CD4-positive, alpha-beta memory T cell (primary cell): ENCODE data around the gene LPCAT4. TPM values are rescaled to one million over a fixed set of nuclear protein-coding genes. Genes with fewer than 3 reads are reported as not detected.
A peak's percentile ranks its signal among the peaks of the same experiment; 100 is the strongest.

Experiments used
- CTCF ChIA-PET: fragments of 350-600 bp; sonication (Branson Sonifier 250); formaldehyde crosslinking; loops from one replicate; lab custom pipeline; 2021; ENCODE audit warnings: inconsistent platforms; ENCODE audit not compliant: partially characterized antibody; lab: Charles Lee
- POLR2A ChIA-PET: fragments of 350-600 bp; sonication (Branson Sonifier 250); formaldehyde crosslinking; loops from one replicate; lab custom pipeline; 2021; ENCODE audit not compliant: partially characterized antibody; lab: Charles Lee
- DNase-seq, 5 donors: peaks; one replicate each; pipeline versions ENCODE4 v3.0.0 to v3.0.0-alpha.2; 2020 to 2022; ENCODE audit warnings: mixed read lengths in 1 of 5
- H3K27ac ChIP-seq: one replicate; pipeline ENCODE4 v1.7.0; 2013; ENCODE audit warnings: low read depth, low read length
- H3K27me3 ChIP-seq: 2 replicates; pipeline ENCODE4 v1.7.0; 2013; ENCODE audit warnings: mild to moderate bottlenecking, low read length, moderate library complexity; ENCODE audit not compliant: insufficient read depth
- H3K36me3 ChIP-seq: 2 replicates; pipeline ENCODE4 v1.7.0; 2013; ENCODE audit warnings: mild to moderate bottlenecking, low read length, moderate library complexity; ENCODE audit not compliant: insufficient read depth
- H3K4me1 ChIP-seq: 2 replicates; pipeline ENCODE4 v1.7.0; 2013; ENCODE audit warnings: mild to moderate bottlenecking, low read length, moderate library complexity; ENCODE audit not compliant: insufficient read depth
- H3K4me3 ChIP-seq, 2 donors: one replicate each; pipeline ENCODE4 v1.7.0; 2013; ENCODE audit warnings: low read length in 2 of 2, mild to moderate bottlenecking in 1 of 2
- H3K9me3 ChIP-seq, 2 donors: one replicate each; pipeline ENCODE4 v1.7.0; 2013; ENCODE audit warnings: low read length in 2 of 2, control low read depth in 1 of 2; ENCODE audit not compliant: control insufficient read depth in 1 of 2
- H3K27ac Mint-ChIP-seq, 7 donors: one replicate each; pipeline ENCODE4 v1.8.0; 2020 to 2021; ENCODE audit warnings: mixed read lengths in 7 of 7, mild to moderate bottlenecking in 6 of 7, inconsistent platforms in 3 of 7, moderate library complexity in 3 of 7
- H3K27me3 Mint-ChIP-seq, 2 donors: one replicate each; pipeline ENCODE4 v1.8.0; 2020 to 2021; ENCODE audit warnings: mixed read lengths in 2 of 2
- H3K36me3 Mint-ChIP-seq, 2 donors: one replicate each; pipeline ENCODE4 v1.8.0; 2020 to 2021; ENCODE audit warnings: mixed read lengths in 2 of 2, inconsistent platforms in 1 of 2, mild to moderate bottlenecking in 1 of 2
- H3K4me1 Mint-ChIP-seq, 4 donors: one replicate each; pipeline ENCODE4 v1.8.0; 2020 to 2021; ENCODE audit warnings: mixed read lengths in 4 of 4, mild to moderate bottlenecking in 1 of 4
- H3K4me3 Mint-ChIP-seq, 8 donors: one replicate each; pipeline ENCODE4 v1.8.0; 2020 to 2021; ENCODE audit warnings: mixed read lengths in 8 of 8, mild to moderate bottlenecking in 7 of 8, moderate library complexity in 6 of 8, inconsistent platforms in 3 of 8
- H3K9me3 Mint-ChIP-seq, 8 donors: one replicate each; pipeline ENCODE4 v1.8.0; 2020 to 2021; ENCODE audit warnings: mixed read lengths in 8 of 8, mild to moderate bottlenecking in 5 of 8, inconsistent platforms in 3 of 8, moderate library complexity in 1 of 8
- intact Hi-C: fragments of 100-400 bp; cut with micrococcal nuclease; formaldehyde crosslinking; loops from one replicate; pipeline ENCODE4 v1.15.1; 2023
- polyA plus RNA-seq, 2 donors: library from polyadenylated mRNA; unstranded; fragments of 300-500 nt; fragmentation: Illumina TruSeq; gene quantifications; one replicate each; pipeline ENCODE4 v1.2.3, GENCODE V29; 2021
- total RNA-seq, 2 experiments: library from RNA; stranded (reverse); gene quantifications; one replicate each; pipeline ENCODE4 v1.2.3, GENCODE V29; 2021

LPCAT4 gene
- total and polyA plus RNA-seq, 4 experiments from 2014 or later = 19.0 to 108 (median 61.8) TPM

- Mint-ChIP-seq H3K9me3 (peaks cover 0 to 5% (median 0%) of the 10 kb centered on the region in 8 donors), H3K36me3 (peaks cover 35 to 50% of the 10 kb centered on the region in 2 donors), H3K4me3 (peak overlapping the region in 1 of 8 donors; percentile 36), H3K27me3 (no peaks in the 10 kb centered on the region), H3K4me1 (peaks cover 20 to 48% (median 30%) of the 10 kb centered on the region in 4 donors), H3K27ac (peak overlapping the region in 2 of 7 donors; percentile 51 to 70)
- Histone ChIP-seq H3K9me3 (no peaks in the 10 kb centered on the region), H3K4me1 (peaks cover 30% of the 10 kb centered on the region), H3K27ac (no peak overlapping the region), H3K4me3 (no peak overlapping the region), H3K27me3 (no peaks in the 10 kb centered on the region), H3K36me3 (peaks cover 33% of the 10 kb centered on the region)
- intact Hi-C loops = loop anchor here (10.0 kb wide), 1 partner anchor 621 kb away; the partner anchor contains the start of gene ZNF770
- DNase-seq = peak in 1 of 5 donors; percentile 25
- ChIA-PET POLR2A (interaction anchor here (1.4 kb wide), 1 partner anchor 21 kb away, joined by 5 read pairs; the partner anchor contains the start of genes NOP10 and NUTM1), CTCF (interaction anchor here (1.0 kb wide), 1 partner anchor 9 kb away, joined by 3 read pairs; no protein-coding TSS in a partner anchor)
These were observed 3.0 kb downstream of the LPCAT4 start for GRCh38 chr15:34364041-34364440.

DNA sequence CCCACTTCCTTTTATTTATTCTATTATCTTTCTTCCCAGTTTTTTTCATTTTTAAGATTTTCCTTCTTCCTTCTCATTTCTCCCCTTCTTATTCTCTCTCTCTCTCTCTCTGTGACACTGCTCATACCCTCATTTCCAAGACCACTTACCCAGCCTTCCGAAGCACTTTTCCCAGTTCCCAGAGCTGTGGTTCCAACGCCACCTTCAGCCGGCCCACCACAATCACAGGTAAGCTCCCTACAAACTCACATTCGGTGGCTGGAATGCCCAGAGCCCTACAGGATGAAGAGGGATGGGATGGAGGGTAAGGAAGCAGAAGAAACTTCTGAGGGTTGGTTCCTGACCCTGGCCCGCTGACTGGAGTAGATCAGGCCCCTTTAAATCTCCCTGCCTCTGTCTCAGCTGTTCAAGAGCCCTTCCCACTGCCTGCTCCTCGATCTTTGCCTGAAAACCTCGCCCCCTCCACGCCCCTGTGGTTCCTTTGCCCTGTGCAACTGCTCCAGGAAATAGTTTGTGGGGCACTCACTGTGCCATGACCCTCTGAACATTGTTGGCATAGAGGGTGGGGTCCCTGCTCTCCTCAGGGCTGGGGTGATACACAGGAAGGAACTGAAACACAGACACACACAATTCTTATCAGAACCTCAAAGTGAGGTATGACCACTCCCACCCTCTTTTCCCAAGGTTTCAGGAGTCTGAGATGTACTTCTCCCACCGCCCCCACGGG is 4.8 kb downstream of the LPCAT4 start:
- H3K4me3 Mint-ChIP-seq = peak overlapping the region in 1 of 8 donors; percentile 38
- Histone ChIP-seq H3K9me3 (no peaks in the 10 kb centered on the region), H3K4me3 (no peak overlapping the region), H3K4me1 (peaks cover 16% of the 10 kb centered on the region), H3K27ac (no peak overlapping the region), H3K27me3 (no peaks in the 10 kb centered on the region), H3K36me3 (peaks cover 47% of the 10 kb centered on the region)
- intact Hi-C loops = loop anchor here (10.0 kb wide), 1 partner anchor 623 kb away; the partner anchor contains the start of gene ZNF770
- peaks cover 14 to 35% (median 21%) of the 10 kb centered on the region in 4 donors for H3K4me1 Mint-ChIP-seq
- ChIA-PET POLR2A (no interaction called here), CTCF (interaction anchor here (1.7 to 1.9 kb wide), 2 partner anchors 7 to 121 kb away, joined by 4 to 10 read pairs; no protein-coding TSS in a partner anchor)
- peak overlapping the region in 3 of 7 donors; percentile 55 to 82 (median 73) for H3K27ac Mint-ChIP-seq
- DNase-seq = no peak
- no peaks in the 10 kb centered on the region for H3K27me3 Mint-ChIP-seq
- peaks cover 0 to 5% (median 0%) of the 10 kb centered on the region in 8 donors for H3K9me3 Mint-ChIP-seq
- H3K36me3 Mint-ChIP-seq = peaks cover 43 to 61% of the 10 kb centered on the region in 2 donors

GRCh38 chr15:34361278-34361677 is 5.7 kb downstream of the LPCAT4 start:
- Histone ChIP-seq H3K27ac (no peak overlapping the region), H3K4me3 (no peak overlapping the region), H3K36me3 (peaks cover 57% of the 10 kb centered on the region), H3K27me3 (no peaks in the 10 kb centered on the region), H3K4me1 (peaks cover 16% of the 10 kb centered on the region), H3K9me3 (no peaks in the 10 kb centered on the region)
- POLR2A ChIA-PET = interaction anchor here (1.1 to 1.5 kb wide), 2 partner anchors 18 to 24 kb away, joined by 3 to 6 read pairs; partner anchors contain the start of genes NOP10, NUTM1 and SLC12A6
- no peaks in the 10 kb centered on the region for H3K27me3 Mint-ChIP-seq
- peaks cover 43 to 65% of the 10 kb centered on the region in 2 donors for H3K36me3 Mint-ChIP-seq
- CTCF ChIA-PET = interaction anchor here (1.6 to 1.9 kb wide), 3 partner anchors 8 to 120 kb away, joined by 4 to 10 read pairs (median 4); no protein-coding TSS in a partner anchor
- peaks cover 14 to 30% (median 18%) of the 10 kb centered on the region in 4 donors for H3K4me1 Mint-ChIP-seq
- H3K27ac Mint-ChIP-seq = peak overlapping the region in 3 of 7 donors; percentile 29 to 66 (median 59)
- peaks cover 0 to 5% (median 0%) of the 10 kb centered on the region in 8 donors for H3K9me3 Mint-ChIP-seq
- intact Hi-C loops = loop anchor here (10.0 kb wide), 1 partner anchor 624 kb away; the partner anchor contains the start of gene ZNF770
- peak in 1 of 5 donors; percentile 35 for DNase-seq
- H3K4me3 Mint-ChIP-seq = peak overlapping the region in 1 of 8 donors; percentile 1

DNA sequence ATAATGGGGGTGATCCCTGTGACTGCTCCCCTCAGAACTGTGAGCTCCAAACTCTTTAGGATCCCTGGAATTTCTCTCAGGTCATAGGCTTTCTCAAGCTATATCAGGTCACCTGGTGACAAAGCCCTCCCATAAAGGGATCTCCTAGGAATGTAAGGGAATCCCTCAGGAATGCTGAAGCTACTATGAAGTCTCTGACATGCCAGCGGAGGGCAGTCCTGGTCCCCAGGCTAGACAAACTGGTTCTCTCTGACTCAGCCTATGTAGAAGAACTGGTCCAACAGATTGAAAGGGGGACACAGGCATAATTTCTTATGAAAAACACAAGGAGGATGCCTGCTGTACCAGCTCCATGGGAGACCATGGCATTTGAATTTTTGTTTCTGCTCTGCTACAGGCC is 6.7 kb downstream of the LPCAT4 start:
- Histone ChIP-seq H3K27me3 (no peaks in the 10 kb centered on the region), H3K4me3 (no peak overlapping the region), H3K27ac (no peak overlapping the region), H3K36me3 (peaks cover 62% of the 10 kb centered on the region), H3K4me1 (peaks cover 6% of the 10 kb centered on the region), H3K9me3 (no peaks in the 10 kb centered on the region)
- intact Hi-C loops = loop anchor here (10.0 kb wide), 1 partner anchor 625 kb away; the partner anchor contains the start of gene ZNF770
- Mint-ChIP-seq H3K4me1 (peaks cover 5 to 20% (median 9%) of the 10 kb centered on the region in 4 donors), H3K36me3 (peaks cover 48 to 67% of the 10 kb centered on the region in 2 donors), H3K27ac (peak overlapping the region in 1 of 7 donors; percentile 64), H3K9me3 (peaks cover 0 to 5% (median 0%) of the 10 kb centered on the region in 8 donors), H3K4me3 (no peak overlapping the region), H3K27me3 (no peaks in the 10 kb centered on the region)
- CTCF ChIA-PET = interaction anchor here (1.6 to 1.9 kb wide), 4 partner anchors 9 to 119 kb away, joined by 4 to 10 read pairs (median 6); partner anchors contain the start of genes NOP10 and NUTM1
- POLR2A ChIA-PET = interaction anchor here (1.1 to 1.5 kb wide), 2 partner anchors 17 to 23 kb away, joined by 3 to 6 read pairs; partner anchors contain the start of genes NOP10, NUTM1 and SLC12A6
- no peak for DNase-seq

GRCh38 chr15:34359416-34359815 is 7.6 kb downstream of the LPCAT4 start:
- intact Hi-C loops = no loop called here
- Mint-ChIP-seq H3K36me3 (peaks cover 57 to 70% of the 10 kb centered on the region in 2 donors), H3K4me1 (peaks cover 0 to 11% (median 3%) of the 10 kb centered on the region in 4 donors), H3K27ac (peak overlapping the region in 1 of 7 donors; percentile 29), H3K27me3 (no peaks in the 10 kb centered on the region), H3K9me3 (peaks cover 0 to 4% (median 0%) of the 10 kb centered on the region in 8 donors), H3K4me3 (no peak overlapping the region)
- Histone ChIP-seq H3K4me3 (no peak overlapping the region), H3K27ac (no peak overlapping the region), H3K9me3 (no peaks in the 10 kb centered on the region), H3K4me1 (no peaks in the 10 kb centered on the region), H3K27me3 (no peaks in the 10 kb centered on the region), H3K36me3 (peaks cover 62% of the 10 kb centered on the region)
- ChIA-PET POLR2A (interaction anchor here (0.6 kb wide), 1 partner anchor 11 kb away, joined by 3 read pairs; no protein-coding TSS in a partner anchor), CTCF (interaction anchor here (1.8 kb wide), 1 partner anchor 16 kb away, joined by 8 read pairs; the partner anchor contains the start of genes NOP10 and NUTM1)
- no peak for DNase-seq

- H3K27me3 ChIP-seq = no peaks in the 10 kb centered on the region
- H3K27ac Mint-ChIP-seq = peak overlapping the region in 1 of 7 donors; percentile 25
- CTCF ChIA-PET = interaction anchor here (0.7 to 5.1 kb wide), 2 partner anchors 8 to 97 kb away, joined by 3 to 26 read pairs; partner anchors contain the start of gene LPCAT4
These were observed 8.0 kb downstream of the LPCAT4 start for GRCh38 chr15:34358948-34359347.

More at GRCh38 chr15:34358948-34359347, 8.0 kb downstream of the LPCAT4 start:
- H3K4me3 ChIP-seq = no peak overlapping the region
- DNase-seq = no peak
- Mint-ChIP-seq H3K4me1 (peaks cover 0 to 11% (median 3%) of the 10 kb centered on the region in 4 donors), H3K4me3 (no peak overlapping the region), H3K27me3 (no peaks in the 10 kb centered on the region), H3K9me3 (peaks cover 0 to 4% (median 0%) of the 10 kb centered on the region in 8 donors), H3K36me3 (peaks cover 58 to 71% of the 10 kb centered on the region in 2 donors)
- intact Hi-C loops = no loop called here
- H3K36me3 ChIP-seq = peaks cover 60% of the 10 kb centered on the region
- H3K4me1 ChIP-seq = no peaks in the 10 kb centered on the region
- H3K27ac ChIP-seq = no peak overlapping the region
- no peaks in the 10 kb centered on the region for H3K9me3 ChIP-seq
- POLR2A ChIA-PET = interaction anchor here (1.4 kb wide), 1 partner anchor 8 kb away, joined by 6 read pairs; the partner anchor contains the start of gene LPCAT4
